Suppressor macrophage treated with lipopolysaccharide for 1 hour (primary cell): Measurements from ENCODE around the gene CENPB.

Source experiments
- DNase-seq, 3 donors: peaks; one replicate each; pipeline ENCODE4 v3.0.0-alpha.2; 2020 to 2022

Gene CENPB

DNA sequence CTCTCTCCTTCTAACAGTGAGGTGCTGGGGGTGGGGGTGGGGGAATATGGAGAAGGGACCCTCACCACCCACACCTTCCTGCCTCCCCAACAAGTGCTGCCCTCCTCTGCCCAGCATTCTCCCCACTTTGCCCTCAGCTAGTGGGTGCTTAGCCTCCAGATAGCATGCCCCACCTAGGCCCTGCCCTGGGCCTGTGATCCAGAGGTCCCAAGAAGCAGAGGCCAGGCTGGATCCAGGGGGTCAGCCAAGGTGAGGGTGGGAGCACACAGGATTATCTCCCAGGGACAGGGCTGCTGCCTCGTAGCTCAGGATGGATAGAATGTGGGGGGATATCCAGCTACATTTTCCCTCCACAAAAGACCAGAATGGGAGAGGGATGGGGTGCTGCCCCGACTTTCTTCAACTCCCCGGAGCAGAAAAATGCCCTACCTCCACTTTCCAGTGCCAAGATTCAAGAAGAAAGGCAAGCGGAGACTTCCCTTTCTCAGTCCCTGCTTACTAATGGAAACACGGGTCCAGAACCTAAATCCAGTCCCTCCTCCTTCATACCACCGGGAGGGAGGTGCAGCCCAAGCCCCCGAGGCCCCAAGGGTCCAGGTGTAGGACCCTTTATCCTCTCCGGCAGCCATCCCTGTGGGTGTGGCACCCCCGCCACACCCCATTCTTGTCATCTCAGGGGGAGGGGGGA, 20.0 kb downstream of the CENPB start:
- DNase-seq: no peak

DNA sequence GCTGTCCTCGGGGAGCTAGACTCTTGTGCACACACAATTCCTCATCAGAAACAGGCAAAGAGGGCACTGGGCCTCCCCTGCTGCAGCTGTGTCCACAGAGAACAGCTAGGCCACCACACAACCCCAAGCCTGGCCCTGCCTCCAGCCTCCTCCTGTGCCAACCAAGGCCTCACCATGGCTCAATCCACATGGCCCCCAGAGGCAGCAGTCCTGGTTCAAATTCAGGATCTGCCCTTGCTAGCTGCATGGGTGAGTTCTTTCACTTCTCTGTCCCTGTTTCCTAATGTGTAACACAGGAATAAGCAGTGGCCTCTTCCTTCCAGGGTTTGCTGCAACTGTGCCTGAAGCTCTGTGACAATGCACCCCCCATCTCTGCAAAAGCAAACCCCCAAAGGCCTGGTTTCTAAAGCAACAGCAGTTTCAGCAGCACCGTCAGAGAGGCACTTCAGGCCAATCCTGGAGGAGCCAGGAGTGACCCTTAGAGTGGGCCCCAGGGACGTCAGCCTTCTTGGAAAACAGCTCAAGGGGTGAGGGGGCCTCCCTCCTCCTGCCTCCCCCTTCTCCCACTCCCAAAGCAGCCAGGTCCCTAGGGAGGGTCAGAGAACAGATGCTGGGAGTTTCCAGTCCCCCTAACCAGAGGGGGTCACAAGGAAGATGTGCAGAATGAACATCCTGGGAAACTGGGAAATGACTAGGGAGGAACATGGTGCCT, 21.2 kb downstream of the CENPB start:
- no peak for DNase-seq

DNA sequence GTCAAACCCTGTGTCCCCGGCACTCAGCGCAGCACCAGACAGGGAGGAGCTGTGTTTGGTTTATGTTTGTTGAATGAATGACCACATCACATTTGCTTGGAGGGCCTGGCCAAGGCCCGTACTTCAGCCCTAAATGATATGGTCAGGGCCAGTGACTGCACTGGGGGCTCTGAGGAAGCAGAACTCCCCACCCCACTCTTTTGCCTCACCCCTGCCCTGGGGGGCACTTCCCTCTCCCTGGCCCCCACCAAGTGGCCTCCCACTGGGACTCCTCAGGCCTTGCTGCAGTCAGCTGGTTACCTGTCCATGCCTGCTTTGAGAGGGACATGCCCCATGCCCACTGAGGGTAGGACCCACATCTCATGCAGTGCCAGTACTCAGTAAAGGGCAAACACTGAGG, 21.9 kb downstream of the CENPB start:
- DNase-seq: no peak

DNA sequence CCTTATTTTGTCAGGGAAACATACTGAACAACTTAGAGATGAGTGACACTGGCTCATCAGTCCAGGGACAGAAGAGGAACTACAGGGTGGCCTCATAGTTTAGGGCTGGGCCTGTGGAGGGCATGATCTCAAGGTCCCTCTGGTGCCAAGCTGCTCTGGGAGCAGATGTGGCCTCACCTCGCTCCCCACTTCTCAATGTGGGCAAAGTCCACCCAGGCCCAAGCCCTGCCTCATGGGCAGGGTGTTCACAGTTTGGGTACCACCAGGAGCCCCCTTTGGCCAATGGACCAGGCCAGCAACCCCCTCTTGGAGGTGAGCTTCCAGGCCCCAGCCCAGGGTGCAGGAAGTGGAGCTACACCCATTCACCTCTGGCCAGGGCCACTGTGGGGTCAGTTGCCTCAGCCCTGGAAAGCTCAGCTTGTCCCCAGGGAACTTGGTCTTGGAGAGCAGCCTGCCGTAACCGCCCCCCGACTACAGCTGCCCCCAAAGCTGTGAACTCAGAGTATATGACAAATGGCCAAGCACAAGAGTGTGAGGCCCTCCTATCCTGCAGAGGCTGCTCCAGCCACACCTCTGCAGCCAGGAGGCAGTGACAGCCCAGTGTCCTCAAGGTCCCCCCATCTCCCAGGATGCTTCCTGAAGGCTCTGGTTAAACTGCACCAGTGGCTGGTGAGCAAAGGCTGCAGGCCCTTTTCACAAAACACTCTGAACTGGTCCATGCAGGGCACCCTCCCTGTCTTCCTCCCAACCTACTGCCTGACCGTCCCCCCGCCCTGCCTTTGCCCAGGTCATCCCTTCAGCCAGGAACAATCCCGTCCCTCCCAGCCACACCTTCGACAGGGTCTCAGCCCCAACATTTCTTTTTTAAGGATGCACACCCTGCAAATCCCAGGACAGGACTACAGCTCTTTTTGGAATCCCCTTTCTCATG, 22.6 kb downstream of the CENPB start:
- peak; percentile 79 to 84 (median 81) for DNase-seq

DNA sequence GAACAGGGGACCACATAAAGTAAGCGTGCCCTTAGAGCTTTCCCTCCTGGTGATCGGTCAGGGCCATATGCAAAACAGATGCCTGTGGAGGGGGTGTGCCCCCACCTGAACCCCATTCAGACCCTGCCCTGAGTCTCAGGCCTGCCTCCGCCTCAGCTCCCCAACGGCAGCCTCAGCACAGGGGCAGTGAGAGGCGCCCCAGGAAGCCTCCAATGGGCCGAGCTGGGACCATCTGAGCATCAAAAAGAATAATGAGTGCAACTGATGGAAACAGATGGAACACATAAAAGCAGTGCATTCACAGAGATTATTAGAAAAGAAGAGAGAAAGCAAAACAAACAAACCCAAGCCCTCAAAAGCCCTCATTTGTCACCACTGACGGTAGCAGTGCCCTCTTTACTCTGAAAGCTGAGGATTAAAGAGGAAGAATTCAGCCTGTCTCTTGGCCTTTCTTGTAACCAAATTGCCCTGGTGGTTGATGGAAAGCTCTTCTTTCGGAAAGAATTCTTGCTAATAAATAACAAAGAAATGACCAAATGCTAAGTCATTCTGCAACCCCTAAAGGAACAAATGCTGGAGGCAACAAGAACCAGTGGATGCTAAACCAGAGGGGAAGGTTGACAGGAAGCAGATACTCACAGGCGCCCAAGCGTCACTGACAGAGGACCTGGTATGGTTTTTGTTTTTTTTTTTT, 25.7 kb downstream of the CENPB start:
- no peak for DNase-seq

DNA sequence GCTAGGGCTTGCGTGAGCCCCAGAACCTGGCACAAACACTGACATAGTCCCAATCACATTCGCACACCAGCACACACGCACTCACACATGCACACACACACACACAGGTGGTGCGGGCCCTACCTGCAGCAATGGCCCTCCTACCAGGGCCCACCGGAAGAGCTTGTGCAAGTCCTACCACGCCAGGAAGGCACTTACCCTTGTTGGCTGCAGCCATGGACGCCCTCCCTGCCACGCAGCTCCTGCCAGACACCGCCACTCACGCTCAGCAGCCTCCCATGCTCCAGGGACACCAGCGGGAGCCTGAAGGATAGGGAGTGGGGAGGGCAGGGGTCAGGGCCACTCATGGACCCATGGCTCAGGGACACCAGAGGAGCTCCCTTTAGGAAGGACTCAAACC, 26.7 kb downstream of the CENPB start:
- no peak for DNase-seq

DNA sequence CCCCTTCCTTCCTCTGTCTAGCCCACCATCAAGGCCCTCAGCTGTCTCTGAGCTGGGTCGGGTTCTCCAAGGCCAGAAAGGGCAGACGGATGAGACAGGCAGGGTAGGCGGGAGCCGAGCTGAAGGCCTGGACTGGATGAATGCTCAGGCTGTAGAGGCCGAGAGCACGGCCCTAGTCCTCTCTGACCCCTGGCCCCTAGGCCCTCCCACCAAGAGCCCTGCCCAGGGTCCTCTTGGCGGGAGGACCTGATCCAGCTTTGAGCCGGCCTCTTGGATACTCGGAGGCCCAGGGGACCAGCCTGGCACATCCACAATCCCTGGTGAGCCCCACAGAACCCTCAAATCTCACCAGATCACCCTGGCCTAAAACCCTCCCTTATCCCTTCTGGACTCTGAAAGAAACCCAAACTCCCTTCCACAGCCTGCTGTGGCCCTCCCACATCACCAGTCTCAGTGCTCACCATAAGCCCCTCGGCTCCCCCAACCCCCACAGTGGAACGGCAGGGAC, 27.2 kb downstream of the CENPB start:
- no peak for DNase-seq

DNA sequence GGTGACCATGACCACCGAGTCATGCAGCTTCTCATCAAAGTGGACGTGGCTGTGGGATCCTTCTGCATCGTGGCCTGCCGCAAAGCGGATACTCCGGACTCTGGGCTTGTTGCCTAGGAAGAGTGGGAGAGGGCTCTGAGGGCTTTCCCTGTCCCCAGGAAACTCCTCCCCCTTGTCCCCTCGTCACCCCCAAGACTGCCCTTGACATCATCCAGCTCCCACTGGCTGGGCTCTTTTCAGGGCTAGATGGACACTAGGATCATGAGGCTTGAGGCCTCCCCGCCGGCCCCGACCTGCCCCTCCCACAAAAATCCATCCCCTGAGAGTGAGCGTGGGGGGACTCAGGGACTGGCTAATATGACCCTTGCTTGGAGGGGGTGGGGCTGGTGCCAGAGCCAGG, 28.0 kb downstream of the CENPB start:
- DNase-seq: no peak

DNA sequence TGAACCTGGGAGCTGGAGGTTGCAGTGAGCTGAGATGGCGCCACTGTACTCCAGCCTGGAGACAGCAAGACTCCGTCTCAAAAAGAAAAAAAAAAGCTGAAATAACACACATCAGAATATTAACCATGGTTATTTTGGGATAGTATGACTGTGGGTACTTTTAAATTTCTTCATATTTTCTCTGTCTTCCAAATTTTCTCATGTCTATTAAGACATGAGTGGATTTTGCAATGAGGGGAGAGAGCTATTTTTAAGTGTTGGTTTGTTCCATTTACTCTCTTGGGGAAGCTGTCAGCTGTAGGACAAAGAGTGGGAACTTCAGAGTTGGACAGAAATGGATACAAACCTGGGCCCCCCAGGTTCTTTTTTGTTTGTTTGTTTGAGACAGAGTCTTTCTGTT, 29.3 kb downstream of the CENPB start:
- DNase-seq: peak; percentile 40 to 68 (median 62)

DNA sequence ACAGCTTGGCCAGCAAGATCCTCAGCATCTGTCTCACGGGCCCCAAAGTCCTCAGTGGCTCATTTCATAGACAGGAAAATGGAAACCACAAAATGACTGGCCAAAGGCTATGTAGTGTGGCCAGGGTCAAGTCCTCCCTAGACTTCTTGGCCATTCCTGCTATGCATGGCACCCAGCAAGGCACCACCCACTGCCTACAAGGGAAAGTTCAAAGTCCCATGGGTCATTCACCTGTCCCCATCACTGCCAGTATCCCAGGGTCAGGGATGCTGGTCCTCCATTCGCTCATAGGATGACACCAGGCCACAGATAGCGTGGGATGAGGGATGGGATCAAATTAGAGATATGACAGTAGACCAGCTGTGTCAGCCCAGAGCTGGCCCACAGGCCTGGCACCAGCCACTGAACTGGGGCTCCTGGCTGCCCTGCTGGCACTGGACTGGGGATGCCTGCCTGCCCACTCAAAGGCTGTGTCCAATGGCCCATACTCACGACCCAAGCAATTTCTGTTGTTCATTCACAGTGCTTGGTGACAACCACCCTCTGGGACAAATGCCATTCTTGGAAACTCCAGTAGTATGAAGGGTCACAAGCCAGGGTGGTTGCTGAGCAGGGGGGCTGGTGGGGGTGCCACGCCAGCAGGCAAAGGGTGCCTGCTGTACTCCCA, 30.6 kb downstream of the CENPB start:
- DNase-seq: no peak

DNA sequence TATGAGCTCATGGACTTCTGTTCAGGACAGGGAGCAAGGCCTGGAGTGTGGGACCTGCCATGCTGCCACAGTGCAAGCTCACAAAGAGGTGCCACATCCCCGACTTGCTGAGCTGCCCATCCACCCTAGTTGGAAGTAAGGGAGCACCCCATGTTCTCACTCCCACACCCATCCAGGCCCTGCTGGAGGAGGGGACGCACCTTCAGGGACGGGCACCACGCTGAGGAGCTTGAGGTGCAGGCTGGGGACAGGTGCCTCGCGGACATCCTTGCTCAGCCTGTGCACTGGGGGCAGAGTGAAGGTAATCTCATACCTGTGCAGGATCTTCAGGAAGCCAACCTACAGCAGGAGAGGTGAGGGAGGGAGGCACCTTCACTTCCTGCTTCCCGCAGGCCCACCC, 31.3 kb downstream of the CENPB start:
- no peak for DNase-seq

DNA sequence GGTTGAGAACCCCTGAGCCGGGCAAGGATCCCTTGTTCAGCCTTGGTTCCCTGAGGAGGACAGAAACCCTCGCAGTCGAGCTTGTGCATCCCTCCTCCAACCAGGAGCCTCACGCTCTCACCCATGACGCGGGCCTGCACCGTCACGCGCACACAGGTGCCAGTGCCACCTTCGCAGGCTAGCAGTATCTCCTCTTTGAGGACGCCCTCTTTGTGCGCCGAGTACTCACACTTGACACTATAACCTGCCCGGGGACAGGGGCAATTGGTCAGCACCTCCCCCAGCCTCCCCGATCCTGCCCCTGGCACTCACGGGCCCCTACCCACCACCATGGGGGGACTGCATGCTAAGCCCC, 32.3 kb downstream of the CENPB start:
- no peak for DNase-seq

DNA sequence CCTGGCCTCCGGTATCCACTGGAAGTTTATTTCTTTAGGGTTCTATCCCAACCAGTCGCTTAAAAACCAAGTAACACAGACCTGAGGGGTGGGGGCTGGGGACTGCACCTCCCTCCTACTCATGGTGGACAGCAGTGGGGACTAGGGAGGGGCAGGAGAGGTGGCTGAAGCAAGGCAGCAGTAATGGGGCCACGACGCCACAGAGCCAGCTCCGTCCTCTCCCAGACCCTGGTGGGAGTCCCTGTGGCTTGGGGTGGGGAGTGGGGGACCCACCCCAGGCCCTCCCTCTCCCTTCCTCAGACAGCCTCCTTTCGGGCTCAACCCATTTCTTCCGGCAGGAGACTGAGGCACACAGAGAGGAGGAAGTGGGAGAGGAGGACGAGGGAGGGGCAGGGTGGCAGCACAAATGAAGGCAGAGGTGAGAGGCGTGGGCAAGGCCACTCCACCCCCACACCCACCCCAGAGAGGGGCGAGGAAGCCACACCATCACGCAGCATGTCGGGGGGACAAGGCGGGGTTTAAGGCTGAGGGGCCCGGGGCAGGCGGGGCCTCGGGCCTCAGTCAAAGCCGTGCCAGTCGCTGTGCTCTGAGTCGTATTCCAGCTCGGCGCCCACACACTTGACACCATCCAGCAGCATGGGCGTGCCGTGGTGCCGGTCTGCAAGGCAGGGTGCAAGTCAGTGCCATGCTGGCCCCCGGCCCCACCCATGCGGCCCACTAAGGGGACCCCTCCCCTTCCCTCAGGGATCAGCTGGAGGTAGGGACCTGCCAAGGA, 32.9 kb downstream of the CENPB start:
- DNase-seq: no peak

DNA sequence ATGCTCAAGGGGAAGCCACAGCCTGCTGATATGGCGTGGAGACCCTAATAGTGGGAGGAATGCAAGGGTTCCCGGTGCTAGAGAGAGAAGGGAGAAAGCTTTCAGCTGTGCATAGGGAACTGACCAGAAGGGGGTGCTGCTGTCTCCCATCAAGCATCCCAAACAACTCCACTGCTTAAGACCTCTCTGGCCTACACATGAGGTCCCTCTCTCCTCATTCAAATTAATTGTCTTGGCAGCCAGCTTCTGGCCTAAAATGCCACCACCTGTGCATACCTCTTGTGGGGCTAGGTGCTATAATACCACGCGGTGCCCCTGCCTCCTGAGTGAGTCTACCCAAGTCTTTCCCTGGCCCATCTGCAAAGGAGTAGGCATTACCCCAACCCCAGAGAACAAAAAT, 33.4 kb downstream of the CENPB start:
- peak; percentile 72 to 87 (median 83) for DNase-seq

DNA sequence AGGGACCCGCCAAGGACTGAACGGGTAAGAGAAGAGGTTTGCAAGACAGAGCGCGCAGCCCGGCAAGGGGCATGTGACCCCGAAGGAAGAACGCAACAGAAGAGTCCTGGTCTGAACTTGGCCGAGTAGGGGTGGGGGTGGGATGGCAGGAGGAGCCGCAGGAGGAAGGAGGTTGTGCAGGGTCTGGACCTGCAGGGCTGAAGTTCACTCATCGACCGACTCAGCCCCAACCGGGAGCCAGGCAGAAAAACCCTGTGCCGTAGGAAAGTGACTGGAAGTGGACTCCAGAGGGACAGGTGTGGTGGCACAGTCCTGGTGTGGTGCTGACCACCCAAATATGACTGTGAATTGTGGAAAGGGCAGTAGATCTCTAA, 34.2 kb downstream of the CENPB start:
- DNase-seq: no peak

DNA sequence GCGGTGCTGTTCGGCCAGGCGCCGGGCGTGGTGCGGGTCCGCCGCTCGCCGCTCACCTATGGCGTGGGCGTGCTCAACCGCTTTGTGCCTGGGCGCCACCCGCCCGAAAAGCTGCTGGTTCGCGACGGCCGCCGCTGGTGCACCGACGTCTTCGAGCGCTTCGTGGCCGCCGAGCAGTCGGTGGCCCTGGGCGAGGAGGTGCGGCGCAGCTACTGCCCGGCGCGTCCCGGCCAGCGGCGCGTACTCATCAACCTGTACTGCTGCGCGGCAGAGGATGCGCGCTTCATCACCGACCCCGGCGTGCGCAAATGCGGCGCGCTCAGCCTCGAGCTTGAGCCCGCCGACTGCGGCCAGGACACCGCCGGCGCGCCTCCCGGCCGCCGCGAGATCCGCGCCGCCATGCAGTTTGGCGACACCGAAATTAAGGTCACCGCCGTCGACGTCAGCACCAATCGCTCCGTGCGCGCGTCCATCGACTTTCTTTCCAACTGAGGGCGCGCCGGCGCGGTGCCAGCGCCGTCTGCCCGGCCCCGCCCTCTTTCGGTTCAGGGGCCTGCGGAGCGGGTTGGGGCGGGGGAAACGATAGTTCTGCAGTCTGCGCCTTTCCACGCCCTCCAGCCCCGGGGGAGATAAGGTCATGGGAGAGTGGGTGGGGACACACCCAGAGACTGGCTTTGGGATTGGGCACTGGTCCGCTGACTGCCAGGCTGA, 34.7 kb downstream of the CENPB start:
- DNase-seq: peak; percentile 83 to 88 (median 85)

DNA sequence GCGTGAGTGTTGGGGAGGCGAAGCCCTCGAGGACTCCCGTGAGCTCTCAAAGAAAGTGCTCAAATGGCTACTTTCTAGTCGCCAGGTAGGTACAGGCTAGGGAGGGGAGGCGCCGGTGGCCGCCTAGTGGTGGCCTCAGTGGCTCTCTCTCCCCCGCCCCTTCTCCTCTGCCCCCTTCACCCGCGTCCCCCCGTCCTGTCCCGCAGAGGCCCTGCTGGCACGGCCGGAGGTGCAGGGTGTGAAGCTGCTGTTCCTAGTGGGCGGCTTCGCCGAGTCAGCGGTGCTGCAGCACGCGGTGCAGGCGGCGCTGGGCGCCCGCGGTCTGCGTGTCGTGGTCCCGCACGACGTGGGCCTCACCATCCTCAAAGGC, 35.2 kb downstream of the CENPB start:
- no peak for DNase-seq

DNA sequence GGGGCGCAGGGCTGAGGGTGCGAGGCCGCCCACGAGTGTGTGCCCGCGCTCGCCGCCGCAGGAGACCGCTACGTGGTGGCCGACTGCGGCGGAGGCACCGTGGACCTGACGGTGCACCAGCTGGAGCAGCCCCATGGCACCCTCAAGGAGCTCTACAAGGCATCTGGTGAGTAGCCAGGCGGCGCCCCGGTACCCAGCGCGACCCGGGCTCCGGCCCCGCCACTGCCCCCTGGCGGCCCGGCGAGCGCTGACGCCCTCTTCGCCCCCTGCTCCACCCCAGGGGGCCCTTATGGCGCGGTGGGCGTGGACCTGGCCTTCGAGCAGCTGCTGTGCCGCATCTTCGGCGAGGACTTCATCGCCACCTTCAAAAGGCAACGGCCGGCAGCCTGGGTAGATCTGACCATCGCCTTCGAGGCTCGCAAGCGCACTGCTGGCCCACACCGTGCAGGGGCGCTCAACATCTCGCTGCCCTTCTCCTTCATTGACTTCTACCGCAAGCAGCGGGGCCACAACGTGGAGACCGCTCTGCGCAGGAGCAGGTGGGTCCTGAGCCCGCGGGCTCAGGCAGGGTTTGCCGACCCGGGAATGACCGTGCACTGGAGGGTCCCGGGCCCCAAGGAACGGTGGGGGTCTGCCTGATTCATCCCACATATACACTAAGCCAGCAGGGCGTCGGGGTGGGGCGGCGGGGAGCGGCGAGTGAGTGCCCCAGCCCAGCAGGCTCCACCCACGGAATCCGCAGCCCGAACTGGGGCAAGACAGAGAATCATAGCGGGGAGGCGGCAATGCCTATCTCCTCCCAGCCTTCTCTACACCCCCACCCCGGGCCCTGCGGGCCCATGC, 36.6 kb downstream of the CENPB start:
- DNase-seq: peak; percentile 51 to 78 (median 63)

DNA sequence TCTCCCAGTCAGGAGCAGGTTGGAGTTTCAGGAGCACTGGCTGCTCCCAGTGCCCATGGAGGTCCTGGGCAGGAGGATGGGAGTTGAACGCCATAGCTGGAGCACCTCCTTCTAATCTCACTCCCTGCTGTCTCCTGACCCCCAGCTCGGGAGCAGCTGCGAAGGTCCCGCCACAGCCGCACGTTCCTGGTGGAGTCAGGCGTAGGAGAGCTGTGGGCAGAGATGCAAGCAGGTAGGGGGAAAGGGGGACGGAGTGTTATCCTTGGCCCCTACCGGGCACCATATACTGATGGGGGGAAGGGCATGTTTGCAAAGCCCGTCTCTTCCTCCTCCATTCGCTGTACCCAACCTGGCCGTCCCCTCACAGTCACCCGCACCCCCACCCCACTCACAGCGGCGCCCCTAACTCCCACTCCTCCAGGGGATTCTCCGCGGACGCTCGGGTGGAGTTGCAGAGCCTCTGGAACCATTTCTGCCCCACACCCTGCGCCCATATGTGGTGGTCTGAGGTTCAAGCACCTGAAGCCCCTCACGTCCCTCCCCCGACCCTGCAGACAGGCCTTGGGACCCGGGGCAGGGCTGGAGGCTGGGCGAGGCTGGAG, 37.4 kb downstream of the CENPB start:
- no peak for DNase-seq

DNA sequence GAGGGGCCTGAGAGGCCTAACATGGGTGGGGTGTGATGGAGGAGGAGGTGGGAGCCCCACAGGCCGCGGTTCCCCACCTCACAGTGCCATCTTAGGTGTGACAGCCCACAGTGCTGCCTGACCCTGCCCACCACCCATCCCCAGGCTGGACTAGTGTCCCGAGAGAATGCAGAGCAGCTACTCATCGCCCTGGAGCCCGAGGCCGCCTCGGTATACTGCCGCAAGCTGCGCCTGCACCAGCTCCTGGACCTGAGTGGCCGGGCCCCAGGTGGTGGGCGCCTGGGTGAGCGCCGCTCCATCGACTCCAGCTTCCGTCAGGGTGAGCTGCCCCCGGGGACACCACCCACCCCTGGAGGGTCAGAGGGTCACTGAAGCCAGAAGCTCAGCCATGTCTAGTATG, 38.5 kb downstream of the CENPB start:
- DNase-seq: no peak
